OCI-LY1 (cell line): ENCODE measurements around the gene SPATA33.

ENCODE experiments used
- EZH2 ChIP-seq: fragments of 200-600 bp; sonication (generic), shearing (Covaris generic); IDR thresholded peaks from 2 replicates; pipeline ENCODE4 v1.8.0; 2017; ENCODE audit warnings: borderline replicate concordance, mixed run types, mild to moderate bottlenecking, antibody characterized with exemption, low read length, moderate library complexity, mixed read lengths
- TF ChIP-seq, protein P1 (sequence below): fragments of 200-600 bp; sonication (generic), shearing (Covaris generic); IDR thresholded peaks from 2 replicates; pipeline ENCODE4 v1.5.1; 2017; ENCODE audit warnings: mild to moderate bottlenecking, antibody characterized with exemption, low read length, moderate library complexity, mixed read lengths

DNA sequence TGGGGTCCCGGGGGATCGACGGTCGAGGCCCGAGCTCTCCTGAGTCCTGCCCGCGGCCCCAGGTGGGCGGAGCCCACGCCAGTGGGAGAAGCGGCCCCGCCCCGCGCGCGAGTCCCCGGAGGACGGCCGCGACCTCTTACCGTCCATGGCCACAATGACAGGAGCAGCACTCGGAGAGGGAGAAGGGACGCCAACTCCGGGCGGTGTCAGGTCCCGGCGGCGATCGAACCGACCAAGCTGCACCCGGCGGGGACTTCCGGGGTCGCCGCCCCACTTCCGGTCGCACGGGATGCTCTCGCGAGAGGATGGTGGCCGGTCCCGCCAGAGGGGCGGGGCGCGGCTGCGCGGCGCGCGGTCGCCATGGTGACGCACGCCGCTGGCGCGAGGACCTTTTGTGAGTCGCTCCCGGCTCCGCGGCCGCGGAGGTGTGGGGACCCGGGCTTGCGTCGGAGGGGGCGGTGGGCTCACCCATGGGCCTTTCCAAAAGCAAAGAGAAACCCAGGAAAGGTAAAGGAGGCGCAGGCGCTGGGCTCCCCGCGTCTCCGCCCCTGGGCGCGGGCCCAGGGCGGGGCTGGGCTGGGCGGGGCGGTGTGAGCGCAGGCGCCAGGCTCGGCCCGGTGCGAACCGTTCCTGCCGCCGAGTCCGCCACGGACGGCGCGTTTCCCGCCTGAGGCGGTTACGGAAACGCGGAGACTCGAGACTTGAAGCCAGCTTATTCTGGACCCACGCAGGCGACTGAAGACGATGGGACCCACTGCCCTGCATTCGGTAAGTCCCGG lies at the start of gene SPATA33, which contains the start of gene CHMP1A:
- TF ChIP-seq, protein P1, sequence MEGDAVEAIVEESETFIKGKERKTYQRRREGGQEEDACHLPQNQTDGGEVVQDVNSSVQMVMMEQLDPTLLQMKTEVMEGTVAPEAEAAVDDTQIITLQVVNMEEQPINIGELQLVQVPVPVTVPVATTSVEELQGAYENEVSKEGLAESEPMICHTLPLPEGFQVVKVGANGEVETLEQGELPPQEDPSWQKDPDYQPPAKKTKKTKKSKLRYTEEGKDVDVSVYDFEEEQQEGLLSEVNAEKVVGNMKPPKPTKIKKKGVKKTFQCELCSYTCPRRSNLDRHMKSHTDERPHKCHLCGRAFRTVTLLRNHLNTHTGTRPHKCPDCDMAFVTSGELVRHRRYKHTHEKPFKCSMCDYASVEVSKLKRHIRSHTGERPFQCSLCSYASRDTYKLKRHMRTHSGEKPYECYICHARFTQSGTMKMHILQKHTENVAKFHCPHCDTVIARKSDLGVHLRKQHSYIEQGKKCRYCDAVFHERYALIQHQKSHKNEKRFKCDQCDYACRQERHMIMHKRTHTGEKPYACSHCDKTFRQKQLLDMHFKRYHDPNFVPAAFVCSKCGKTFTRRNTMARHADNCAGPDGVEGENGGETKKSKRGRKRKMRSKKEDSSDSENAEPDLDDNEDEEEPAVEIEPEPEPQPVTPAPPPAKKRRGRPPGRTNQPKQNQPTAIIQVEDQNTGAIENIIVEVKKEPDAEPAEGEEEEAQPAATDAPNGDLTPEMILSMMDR = no peak
- no peak for TF ChIP-seq EZH2
